H9 (cell line): ENCODE results near the gene STYK1. TPM values are rescaled to one million over a fixed set of nuclear protein-coding genes. Genes with fewer than 3 reads are reported as not detected.

ENCODE experiments used
- DNase-seq: peaks from one replicate; pipeline ENCODE4 v3.0.0-alpha.2; 2017
- H2AFZ ChIP-seq: one replicate; pipeline ENCODE4 v1.6.1; 2013; ENCODE audit warnings: mild to moderate bottlenecking, low read length, control low read depth, moderate library complexity
- H2AK5ac ChIP-seq: 2 replicates; pipeline ENCODE4 v1.6.1; 2013; ENCODE audit warnings: low read length, control low read depth, mixed read lengths; ENCODE audit not compliant: insufficient read length
- H2BK120ac ChIP-seq: one replicate; pipeline ENCODE4 v1.6.1; 2013; ENCODE audit warnings: low read depth, mild to moderate bottlenecking, low read length, control low read depth, inconsistent platforms; ENCODE audit not compliant: poor library complexity, severe bottlenecking
- H2BK12ac ChIP-seq: 2 replicates; pipeline ENCODE4 v1.6.1; 2013; ENCODE audit warnings: low read length, control low read depth, mixed read lengths, low read depth; ENCODE audit not compliant: insufficient read length
- H2BK15ac ChIP-seq: 2 replicates; pipeline ENCODE4 v1.6.1; 2013; ENCODE audit warnings: low read depth, low read length, control low read depth
- H2BK20ac ChIP-seq: one replicate; pipeline ENCODE4 v1.6.1; 2013; ENCODE audit warnings: low read depth, mild to moderate bottlenecking, low read length, control low read depth, inconsistent platforms; ENCODE audit not compliant: poor library complexity, severe bottlenecking
- H2BK5ac ChIP-seq: 2 replicates; pipeline ENCODE4 v1.6.1; 2013; ENCODE audit warnings: low read length, control low read depth, mixed read lengths; ENCODE audit not compliant: insufficient read length
- H3K14ac ChIP-seq: 2 replicates; pipeline ENCODE4 v1.6.1; 2013; ENCODE audit warnings: low read length, control low read depth; ENCODE audit not compliant: insufficient read depth
- H3K18ac ChIP-seq: 2 replicates; pipeline ENCODE4 v1.6.1; 2013; ENCODE audit warnings: low read depth, mild to moderate bottlenecking, mixed read lengths, low read length, control low read depth; ENCODE audit not compliant: insufficient read length
- H3K23ac ChIP-seq: 2 replicates; pipeline ENCODE4 v1.6.1; 2013; ENCODE audit warnings: low read length, control low read depth, mixed read lengths, low read depth; ENCODE audit not compliant: insufficient read length
- H3K23me2 ChIP-seq: 2 replicates; pipeline ENCODE4 v1.6.1; 2013; ENCODE audit warnings: low read depth, mild to moderate bottlenecking, mixed read lengths, low read length, control low read depth; ENCODE audit not compliant: insufficient read length, poor library complexity, severe bottlenecking
- H3K27ac ChIP-seq: 2 replicates; pipeline ENCODE4 v1.5.1; 2013; ENCODE audit warnings: low read length, control low read depth, mixed read lengths, low read depth; ENCODE audit not compliant: insufficient read length
- H3K27me3 ChIP-seq: 2 replicates; pipeline ENCODE4 v1.6.1; 2013; ENCODE audit warnings: low read length, control low read depth, inconsistent platforms; ENCODE audit not compliant: insufficient read depth
- H3K4ac ChIP-seq: 2 replicates; pipeline ENCODE4 v1.6.1; 2013; ENCODE audit warnings: low read depth, mild to moderate bottlenecking, control low read depth, inconsistent platforms, low read length, moderate library complexity
- H3K4me1 ChIP-seq: 2 replicates; pipeline ENCODE4 v1.6.1; 2013; ENCODE audit warnings: low read length, control low read depth, inconsistent platforms; ENCODE audit not compliant: insufficient read depth
- H3K4me2 ChIP-seq: 2 replicates; pipeline ENCODE4 v1.6.1; 2013; ENCODE audit warnings: low read length, control low read depth, mixed read lengths; ENCODE audit not compliant: insufficient read length, insufficient read depth
- H3K56ac ChIP-seq: 2 replicates; pipeline ENCODE4 v1.6.1; 2013; ENCODE audit warnings: low read depth, mild to moderate bottlenecking, mixed read lengths, low read length, control low read depth; ENCODE audit not compliant: insufficient read length
- H3K79me1 ChIP-seq: 2 replicates; pipeline ENCODE4 v1.6.1; 2013; ENCODE audit warnings: low read depth, mild to moderate bottlenecking, moderate library complexity, low read length, control low read depth, inconsistent platforms; ENCODE audit not compliant: insufficient read depth, poor library complexity, severe bottlenecking
- H3K79me2 ChIP-seq: 2 replicates; pipeline ENCODE4 v1.6.1; 2013; ENCODE audit warnings: low read length, control low read depth, inconsistent platforms; ENCODE audit not compliant: insufficient read depth
- H3K9ac ChIP-seq: 2 replicates; pipeline ENCODE4 v1.6.1; 2013; ENCODE audit warnings: low read length, control low read depth, mixed read lengths; ENCODE audit not compliant: insufficient read length; ENCODE audit errors: extremely low read depth
- H3K9me3 ChIP-seq: one replicate; pipeline ENCODE4 v1.6.1; 2013; ENCODE audit warnings: low read depth, low read length, inconsistent platforms; ENCODE audit not compliant: control insufficient read depth
- H3T11ph ChIP-seq: one replicate; pipeline ENCODE4 v1.6.1; 2013; ENCODE audit warnings: mild to moderate bottlenecking, low read length, control low read depth, inconsistent platforms
- H4K20me1 ChIP-seq: one replicate; pipeline ENCODE4 v1.6.1; 2013; ENCODE audit not compliant: control insufficient read depth, insufficient read length, insufficient read depth
- H4K5ac ChIP-seq: 2 replicates; pipeline ENCODE4 v1.6.1; 2013; ENCODE audit warnings: low read depth, mild to moderate bottlenecking, mixed read lengths, low read length, control low read depth; ENCODE audit not compliant: insufficient read length
- H4K8ac ChIP-seq: replicated peaks from 2 replicates; pipeline ENCODE4 v1.6.1; 2013; ENCODE audit warnings: low read length, control low read depth, mixed read lengths, low read depth; ENCODE audit not compliant: insufficient read length
- H4K91ac ChIP-seq: 2 replicates; pipeline ENCODE4 v1.6.1; 2013; ENCODE audit warnings: low read depth, mild to moderate bottlenecking, moderate library complexity, mixed read lengths, low read length, control low read depth; ENCODE audit not compliant: insufficient read length
- H3K27ac Mint-ChIP-seq, 3 experiments: 2 replicates in 2 of 3; 3 replicates in 1 of 3; pipeline ENCODE4 v1.8.0; 2020 to 2021; ENCODE audit warnings: mixed read lengths in 3 of 3, mild to moderate bottlenecking in 1 of 3, moderate library complexity in 1 of 3
- H3K27me3 Mint-ChIP-seq: 2 replicates; pipeline ENCODE4 v1.8.0; 2021; ENCODE audit warnings: low read depth, mild to moderate bottlenecking, moderate library complexity, mixed read lengths
- H3K36me3 Mint-ChIP-seq, 3 experiments: 2 replicates in 2 of 3; 3 replicates in 1 of 3; pipeline ENCODE4 v1.8.0; 2020 to 2021; ENCODE audit warnings: low read depth in 3 of 3, mixed read lengths in 3 of 3; ENCODE audit not compliant: insufficient read depth in 1 of 3
- H3K4me1 Mint-ChIP-seq, 2 experiments: 2 replicates each; pipeline ENCODE4 v1.8.0; 2020; ENCODE audit warnings: mixed read lengths in 2 of 2
- H3K4me3 Mint-ChIP-seq, 2 experiments: 2 replicates in 1 of 2; 3 replicates in 1 of 2; pipeline ENCODE4 v1.8.0; 2020 to 2021; ENCODE audit warnings: mild to moderate bottlenecking in 2 of 2, mixed read lengths in 2 of 2, moderate library complexity in 1 of 2
- H3K9me3 Mint-ChIP-seq, 2 experiments: 2 replicates in 1 of 2; 3 replicates in 1 of 2; pipeline ENCODE4 v1.8.0; 2020; ENCODE audit warnings: mild to moderate bottlenecking in 2 of 2, mixed read lengths in 2 of 2, moderate library complexity in 1 of 2
- WGBS: extraction: QIAGEN DNeasy Blood & Tissue Kit; methylation state at CpG from one replicate; pipeline ENCODE4 v1.1.7; 2013; ENCODE audit warnings: missing lambda C conversion rate, low lambda C conversion rate, mixed read lengths; ENCODE audit not compliant: insufficient read length; ENCODE audit errors: extremely low coverage; 5-methylcytosine and 5-hydroxymethylcytosine counted together
- total RNA-seq: library from RNA; stranded (reverse); gene quantifications from 2 replicates; pipeline ENCODE4 v1.2.1, GENCODE V29; 2021
- TF ChIP-seq, protein P1 (sequence below): fragments of 200-600 bp; sonication (generic); conservative IDR thresholded peaks from 3 replicates; pipeline ENCODE4 v1.8.0; 2021; ENCODE audit warnings: antibody characterized with exemption, mild to moderate bottlenecking

The STYK1 gene
- total RNA-seq, 1 experiment from 2014 or later, result 0.37 TPM

GRCh38 chr12:10613349-10614055 lies 60.4 kb downstream of the STYK1 start, which contains the start of gene MAGOHB:
Gene MAGOHB, minus strand, starts transcription at chr12:10613609. Its CDS starts 77 bp downstream, at chr12:10613532.
- Histone ChIP-seq H2AK5ac (no peak within 1 kb of the TSS), H2AFZ (peak within 1 kb of the TSS; percentile 60), H3K23ac (no peak within 1 kb of the TSS), H3K27me3 (no peaks in the 10 kb centered on the region), H4K5ac (peak within 1 kb of the TSS; percentile 72), H3K9me3 (no peaks in the 10 kb centered on the region), H3K79me2 (peaks cover 11% of the 10 kb centered on the region; the same call in 1 of the 2 replicates), H3K56ac (peak within 1 kb of the TSS; percentile 71), H3K27ac (no peak within 1 kb of the TSS), H4K20me1 (no peaks in the 10 kb centered on the region), H3K9ac (peak within 1 kb of the TSS; percentile 99), H3K79me1 (no peaks in the 10 kb centered on the region), H3K4ac (peak within 1 kb of the TSS; percentile 13; the same call in 1 of the 2 replicates), H2BK20ac (no peak within 1 kb of the TSS), H3K18ac (peak within 1 kb of the TSS; percentile 99), H3K4me2 (peak within 1 kb of the TSS; percentile 86), H2BK15ac (no peak within 1 kb of the TSS), H2BK5ac (peak within 1 kb of the TSS; percentile 91), H3K23me2 (peaks cover 4% of the 10 kb centered on the region), H2BK120ac (peak within 1 kb of the TSS; percentile 83), H4K91ac (no peak within 1 kb of the TSS), H3K4me1 (no peaks in the 10 kb centered on the region), H3T11ph (peak within 1 kb of the TSS; percentile 86), H3K14ac (peak within 1 kb of the TSS; percentile 100), H2BK12ac (peak within 1 kb of the TSS; percentile 72), H4K8ac (no peak within 1 kb of the TSS)
- no CpG with 5 or more reads among the region's 45 CpGs for WGBS
- Mint-ChIP-seq H3K4me1 (peaks cover 15 to 18% of the 10 kb centered on the region in 2 experiments), H3K27me3 (peaks cover 2% of the 10 kb centered on the region; the same call in 1 of the 2 replicates), H3K4me3 (peak within 1 kb of the TSS; percentile 100), H3K9me3 (peaks cover 0 to 3% of the 10 kb centered on the region in 2 experiments; a peak in 2 of 5 replicates), H3K36me3 (peaks cover 6 to 38% (median 36%) of the 10 kb centered on the region in 3 experiments; a peak in 6 of 7 replicates), H3K27ac (peak within 1 kb of the TSS; percentile 100)
- TF ChIP-seq, protein P1, sequence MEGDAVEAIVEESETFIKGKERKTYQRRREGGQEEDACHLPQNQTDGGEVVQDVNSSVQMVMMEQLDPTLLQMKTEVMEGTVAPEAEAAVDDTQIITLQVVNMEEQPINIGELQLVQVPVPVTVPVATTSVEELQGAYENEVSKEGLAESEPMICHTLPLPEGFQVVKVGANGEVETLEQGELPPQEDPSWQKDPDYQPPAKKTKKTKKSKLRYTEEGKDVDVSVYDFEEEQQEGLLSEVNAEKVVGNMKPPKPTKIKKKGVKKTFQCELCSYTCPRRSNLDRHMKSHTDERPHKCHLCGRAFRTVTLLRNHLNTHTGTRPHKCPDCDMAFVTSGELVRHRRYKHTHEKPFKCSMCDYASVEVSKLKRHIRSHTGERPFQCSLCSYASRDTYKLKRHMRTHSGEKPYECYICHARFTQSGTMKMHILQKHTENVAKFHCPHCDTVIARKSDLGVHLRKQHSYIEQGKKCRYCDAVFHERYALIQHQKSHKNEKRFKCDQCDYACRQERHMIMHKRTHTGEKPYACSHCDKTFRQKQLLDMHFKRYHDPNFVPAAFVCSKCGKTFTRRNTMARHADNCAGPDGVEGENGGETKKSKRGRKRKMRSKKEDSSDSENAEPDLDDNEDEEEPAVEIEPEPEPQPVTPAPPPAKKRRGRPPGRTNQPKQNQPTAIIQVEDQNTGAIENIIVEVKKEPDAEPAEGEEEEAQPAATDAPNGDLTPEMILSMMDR, result no peak
- peak; percentile 98 for DNase-seq
